Measurements from ENCODE around the gene SH3RF3. TPM values are rescaled to one million over a fixed set of nuclear protein-coding genes. Genes with fewer than 3 reads are reported as not detected.

SH3RF3 gene
- total RNA-seq, 2 donors from 2014 or later: 37.4 to 61.7 TPM

GRCh38 chr2:109260116-109260855 is 131.3 kb downstream of the SH3RF3 start:
- no peak for TF ChIP-seq CTCF (IDR thresholded peaks at IDR 0.05)
- H3K9me3 ChIP-seq: no peaks in the 10 kb centered on the region
- peaks cover 42 to 64% of the 10 kb centered on the region in 2 donors for H3K4me1 ChIP-seq (ENCODE audit: control insufficient read depth in 1 of 2, low read depth in 2 of 2)
- no peak overlapping the region for H3K4me3 ChIP-seq
- ATAC-seq (ENCODE audit: insufficient number of reproducible peaks, low FRiP score, low read depth): no peak
- no peaks in the 10 kb centered on the region for H3K27me3 ChIP-seq (replicated peaks; ENCODE audit: insufficient read depth)
- no peaks in the 10 kb centered on the region for H3K36me3 ChIP-seq
- no peak for DNase-seq (ENCODE audit: low spot score)
- H3K27ac ChIP-seq: no peak overlapping the region

- Histone ChIP-seq H3K4me3 (no peak overlapping the region), H3K27me3 (replicated peaks; ENCODE audit: insufficient read depth) (no peaks in the 10 kb centered on the region), H3K36me3 (no peaks in the 10 kb centered on the region), H3K4me1 (ENCODE audit: control insufficient read depth in 1 of 2, low read depth in 2 of 2) (peaks cover 49 to 69% of the 10 kb centered on the region in 2 donors), H3K9me3 (no peaks in the 10 kb centered on the region), H3K27ac (no peak overlapping the region)
- TF ChIP-seq CTCF (IDR thresholded peaks at IDR 0.05): no peak
- no peak for DNase-seq (ENCODE audit: low spot score)
- no peak for ATAC-seq (ENCODE audit: insufficient number of reproducible peaks, low FRiP score, low read depth)
Measured at GRCh38 chr2:109260886-109261700, 132.1 kb downstream of the SH3RF3 start.

DNA sequence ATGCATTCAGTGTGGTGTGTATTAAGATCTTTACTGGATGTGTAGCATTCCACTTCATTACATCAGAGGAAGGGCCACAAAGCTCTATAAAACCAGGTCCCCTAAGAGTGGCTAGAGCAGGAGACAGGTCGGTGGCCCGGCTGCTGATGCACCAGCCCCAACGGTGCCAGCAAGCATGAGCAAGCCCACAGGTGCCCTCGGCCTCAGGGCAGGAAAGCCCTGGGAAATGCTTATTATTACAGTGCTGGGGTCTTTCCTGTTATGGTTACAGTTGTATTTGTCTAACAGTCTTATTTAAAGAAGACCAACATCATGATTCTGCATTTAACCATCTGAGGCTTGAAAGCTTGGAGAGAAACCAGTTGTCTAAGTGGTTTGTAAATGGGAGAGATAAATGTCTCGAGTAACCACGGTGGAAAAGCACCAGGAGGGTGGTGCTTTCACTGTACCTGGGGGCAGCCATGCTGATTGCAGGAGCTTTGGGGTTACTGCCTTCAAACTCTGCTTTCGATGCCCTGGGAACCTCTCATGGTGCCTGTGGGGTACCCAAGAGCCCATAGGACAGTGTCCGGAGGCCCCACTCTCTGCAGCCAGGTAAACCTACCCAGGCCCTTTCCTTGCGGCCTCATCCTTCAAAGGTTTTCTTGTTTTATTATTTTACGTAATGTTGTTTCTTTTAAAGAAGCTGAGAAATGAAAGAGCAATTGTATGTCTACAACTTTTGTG is 133.1 kb downstream of the SH3RF3 start:
- no peak for TF ChIP-seq CTCF (IDR thresholded peaks at IDR 0.05)
- no peak for ATAC-seq (ENCODE audit: insufficient number of reproducible peaks, low FRiP score, low read depth)
- no peak for DNase-seq (ENCODE audit: low spot score)
- Histone ChIP-seq H3K4me1 (ENCODE audit: control insufficient read depth in 1 of 2, low read depth in 2 of 2) (peaks cover 41 to 65% of the 10 kb centered on the region in 2 donors), H3K9me3 (no peaks in the 10 kb centered on the region), H3K27me3 (replicated peaks; ENCODE audit: insufficient read depth) (no peaks in the 10 kb centered on the region), H3K4me3 (no peak overlapping the region), H3K36me3 (no peaks in the 10 kb centered on the region), H3K27ac (no peak overlapping the region)

- DNase-seq (ENCODE audit: low spot score) (no peak), ATAC-seq (ENCODE audit: insufficient number of reproducible peaks, low FRiP score, low read depth) (peak; percentile 33)
- H3K27me3 ChIP-seq (replicated peaks; ENCODE audit: insufficient read depth): no peaks in the 10 kb centered on the region
- H3K9me3 ChIP-seq: no peaks in the 10 kb centered on the region
- H3K4me1 ChIP-seq (ENCODE audit: control insufficient read depth in 1 of 2, low read depth in 2 of 2): peaks cover 23 to 46% of the 10 kb centered on the region in 2 donors
- peak overlapping the region; percentile 11 to 39 for H3K27ac ChIP-seq
- no peaks in the 10 kb centered on the region for H3K36me3 ChIP-seq
- no peak for TF ChIP-seq CTCF (IDR thresholded peaks at IDR 0.05)
- no peak overlapping the region for H3K4me3 ChIP-seq
Measured at GRCh38 chr2:109264595-109265328, 135.8 kb downstream of the SH3RF3 start.

Measured in thoracic aorta (tissue), 2 donors.